GM18499 (cell line): Measurements from ENCODE around the gene RBFOX1.

Experiments used
- ATAC-seq: cut with Tn5 transposase; IDR thresholded peaks from one replicate; pipeline ENCODE4 v1.9.1; 2021; ENCODE audit warnings: moderate number of reproducible peaks; ENCODE audit not compliant: insufficient read depth, unreplicated experiment

The RBFOX1 gene

GRCh38 chr16:7638306-7638705, 305.7 kb downstream of the RBFOX1 start:
- no peak for ATAC-seq

- no peak for ATAC-seq
Observed at GRCh38 chr16:7640334-7640733, 307.7 kb downstream of the RBFOX1 start.

- no peak for ATAC-seq
Observed at GRCh38 chr16:7644176-7644575, 311.5 kb downstream of the RBFOX1 start.

GRCh38 chr16:7644811-7645210, 312.2 kb downstream of the RBFOX1 start:
- ATAC-seq = no peak

- no peak for ATAC-seq
Observed at GRCh38 chr16:7646821-7647500, 314.3 kb downstream of the RBFOX1 start.

GRCh38 chr16:7650431-7650830, 317.8 kb downstream of the RBFOX1 start:
- no peak for ATAC-seq

- no peak for ATAC-seq
Observed at GRCh38 chr16:7651803-7652570, 319.3 kb downstream of the RBFOX1 start.

- ATAC-seq = no peak
Observed at GRCh38 chr16:7653746-7654461, 321.3 kb downstream of the RBFOX1 start.

- no peak for ATAC-seq
Observed at GRCh38 chr16:7675628-7676027, 343.0 kb downstream of the RBFOX1 start.

GRCh38 chr16:7680296-7680695, 347.7 kb downstream of the RBFOX1 start:
- no peak for ATAC-seq

GRCh38 chr16:7688811-7689210, 356.2 kb downstream of the RBFOX1 start:
- no peak for ATAC-seq

GRCh38 chr16:7689234-7689633, 356.6 kb downstream of the RBFOX1 start:
- no peak for ATAC-seq

GRCh38 chr16:7691533-7691932, 358.9 kb downstream of the RBFOX1 start:
- ATAC-seq = no peak

- ATAC-seq = no peak
Observed at GRCh38 chr16:7703672-7704071, 371.0 kb downstream of the RBFOX1 start.

GRCh38 chr16:7705885-7706284, 373.2 kb downstream of the RBFOX1 start:
- no peak for ATAC-seq

GRCh38 chr16:7709186-7709585, 376.5 kb downstream of the RBFOX1 start:
- ATAC-seq = no peak

- ATAC-seq = no peak
Observed at GRCh38 chr16:7713244-7713643, 380.6 kb downstream of the RBFOX1 start.

GRCh38 chr16:7714775-7715174, 382.1 kb downstream of the RBFOX1 start:
- ATAC-seq = no peak

- ATAC-seq = no peak
Observed at GRCh38 chr16:7716660-7717550, 384.3 kb downstream of the RBFOX1 start.

- no peak for ATAC-seq
Observed at GRCh38 chr16:7722761-7723160, 390.1 kb downstream of the RBFOX1 start.
